Fibroblast of mammary gland (primary cell): ENCODE data around the gene IL12B.
A peak's percentile ranks its signal among the peaks of the same experiment; 100 is the strongest.

ENCODE experiments used
- DNase-seq: peaks from one replicate; pipeline ENCODE4 v3.0.0-alpha.2; 2010; ENCODE audit warnings: low read depth
- H3K4me3 ChIP-seq: 2 replicates; pipeline ENCODE4 v1.5.1; 2011; ENCODE audit warnings: low read depth, mild to moderate bottlenecking, low read length, moderate library complexity; ENCODE audit not compliant: control insufficient read depth
- CTCF ChIP-seq: conservative IDR thresholded peaks from 2 replicates; pipeline ENCODE4 v1.5.1; 2011; ENCODE audit warnings: low read depth, low read length, inconsistent platforms; ENCODE audit not compliant: control insufficient read depth, insufficient read depth

Gene IL12B

GRCh38 chr5:159339460-159339859 is 9.2 kb upstream of the IL12B start:
- no peak for TF ChIP-seq CTCF
- DNase-seq, result no peak

GRCh38 chr5:159338118-159338517 is 7.8 kb upstream of the IL12B start:
- no peak for TF ChIP-seq CTCF
- DNase-seq, result no peak
- H3K4me3 ChIP-seq, result no peak overlapping the region

More at GRCh38 chr5:159339460-159339859, 9.2 kb upstream of the IL12B start:
- no peak overlapping the region for H3K4me3 ChIP-seq

- DNase-seq, result peak; percentile 53
- no peak for TF ChIP-seq CTCF
- H3K4me3 ChIP-seq, result no peak overlapping the region
Observed at GRCh38 chr5:159337016-159337955, 7.0 kb upstream of the IL12B start.

GRCh38 chr5:159336586-159336985 is 6.3 kb upstream of the IL12B start:
- no peak overlapping the region for H3K4me3 ChIP-seq
- TF ChIP-seq CTCF, result no peak

GRCh38 chr5:159333545-159333925 is 3.2 kb upstream of the IL12B start:
- no peak for TF ChIP-seq CTCF
- no peak overlapping the region for H3K4me3 ChIP-seq
- DNase-seq, result no peak

More at GRCh38 chr5:159336586-159336985, 6.3 kb upstream of the IL12B start:
- DNase-seq, result no peak

GRCh38 chr5:159332800-159333544 is 2.7 kb upstream of the IL12B start:
- H3K4me3 ChIP-seq, result no peak overlapping the region
- TF ChIP-seq CTCF, result no peak
- DNase-seq, result no peak
